Stimulated activated CD4-positive, alpha-beta T cell treated with anti-CD3 and anti-CD28 coated beads, Interleukin-15, amount 100 ng/mL, for 48 hours (primary cell): ENCODE results near the gene STK38L.
A peak's percentile ranks its signal among the peaks of the same experiment; 100 is the strongest.

Source experiments
- DNase-seq, 2 donors: peaks; one replicate each; pipeline ENCODE4 v3.0.0-alpha.2; 2020; ENCODE audit warnings: low read depth in 2 of 2

STK38L gene

DNA sequence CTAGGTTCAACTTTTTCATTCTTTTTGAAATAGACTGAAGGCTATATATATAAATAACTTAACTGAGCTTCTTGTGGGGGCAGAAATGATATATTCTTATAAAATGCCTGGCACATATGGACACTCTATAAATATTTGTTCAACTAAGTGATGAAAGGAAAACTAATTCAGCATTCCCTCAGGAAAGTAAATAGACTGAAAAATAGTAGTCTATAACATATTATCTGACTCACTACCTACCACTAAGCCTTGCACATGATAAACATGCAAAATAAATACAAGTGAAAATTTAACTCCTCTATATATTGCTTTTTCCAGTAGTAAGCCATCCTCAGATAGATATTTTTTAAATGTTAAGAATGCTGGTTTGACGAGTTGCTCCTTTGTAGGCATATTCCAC, 72.9 kb downstream of the STK38L start:
- DNase-seq: no peak

DNA sequence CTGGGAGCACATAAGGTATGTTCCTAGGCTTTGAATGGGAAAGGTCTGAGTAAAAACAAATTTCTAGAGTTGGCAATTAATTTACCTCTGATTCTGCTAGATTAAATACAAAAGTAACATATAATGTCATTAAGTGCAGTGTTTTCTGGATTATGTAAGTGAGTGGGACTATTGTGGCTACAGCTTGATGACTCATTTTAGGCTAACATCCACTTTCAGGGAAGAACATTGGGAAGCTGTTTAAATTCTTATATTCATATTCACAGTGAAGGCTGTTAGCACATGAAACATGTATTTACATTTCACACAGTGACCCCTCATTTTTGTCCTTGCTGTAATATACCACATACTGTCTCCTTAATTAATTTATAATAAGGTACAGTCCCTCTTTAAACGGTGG, 75.3 kb downstream of the STK38L start:
- DNase-seq: no peak

DNA sequence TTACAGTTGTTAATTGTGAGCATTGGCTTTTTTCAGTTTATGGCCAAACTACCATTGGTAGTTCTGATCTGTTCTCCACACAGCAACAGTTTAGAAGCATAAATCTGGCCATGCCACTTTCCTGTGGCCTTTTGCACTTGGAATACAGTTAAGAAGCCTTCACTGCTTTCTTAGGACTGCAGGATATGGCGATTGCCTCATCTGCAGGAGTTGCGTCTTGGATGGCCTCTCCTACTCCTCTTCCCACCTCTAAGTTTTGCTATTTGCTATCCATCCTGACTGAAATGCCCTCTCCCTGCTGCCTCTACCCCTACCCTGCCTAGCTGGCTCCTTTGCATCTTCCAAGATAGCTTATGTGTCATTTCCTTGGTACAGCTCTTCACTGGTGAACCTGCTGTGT, 75.8 kb downstream of the STK38L start:
- no peak for DNase-seq

DNA sequence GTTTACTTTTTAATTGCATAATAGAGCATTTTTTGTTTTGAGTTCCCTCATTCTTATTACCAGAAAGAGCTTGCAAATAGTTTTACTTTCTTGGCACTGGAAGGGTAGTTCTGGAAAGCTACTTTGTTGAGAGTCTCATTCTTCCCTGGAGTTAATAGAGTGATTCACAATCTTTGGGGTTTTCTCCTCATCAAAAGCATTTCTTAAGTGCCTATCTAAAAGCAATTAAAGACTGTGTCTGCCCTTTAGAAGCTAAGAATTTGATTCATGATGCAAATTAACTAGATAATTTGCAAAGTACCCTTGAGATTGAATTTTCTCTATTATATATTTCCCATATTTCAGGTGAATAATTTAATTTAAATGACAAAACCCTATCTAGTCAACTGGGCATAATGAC, 80.4 kb downstream of the STK38L start:
- DNase-seq: no peak

DNA sequence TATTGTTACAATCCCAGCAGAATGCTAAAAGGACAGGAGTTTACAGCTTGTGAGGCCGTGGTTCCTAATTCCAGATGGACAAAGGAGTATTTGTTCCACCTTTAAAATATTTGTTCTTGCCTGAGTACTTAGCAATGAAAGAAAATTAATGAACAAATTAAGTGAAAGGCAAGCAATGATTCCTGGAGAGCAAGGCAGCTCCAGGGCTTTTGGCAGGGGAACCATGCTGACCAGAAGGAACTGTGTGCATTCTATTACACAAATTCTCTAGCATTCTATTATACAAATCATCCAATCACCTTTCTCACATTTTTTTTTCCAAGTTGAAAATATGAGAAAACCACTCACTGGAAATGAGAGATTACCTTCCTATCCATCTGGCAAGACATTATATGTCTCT, 86.8 kb downstream of the STK38L start:
- no peak for DNase-seq

DNA sequence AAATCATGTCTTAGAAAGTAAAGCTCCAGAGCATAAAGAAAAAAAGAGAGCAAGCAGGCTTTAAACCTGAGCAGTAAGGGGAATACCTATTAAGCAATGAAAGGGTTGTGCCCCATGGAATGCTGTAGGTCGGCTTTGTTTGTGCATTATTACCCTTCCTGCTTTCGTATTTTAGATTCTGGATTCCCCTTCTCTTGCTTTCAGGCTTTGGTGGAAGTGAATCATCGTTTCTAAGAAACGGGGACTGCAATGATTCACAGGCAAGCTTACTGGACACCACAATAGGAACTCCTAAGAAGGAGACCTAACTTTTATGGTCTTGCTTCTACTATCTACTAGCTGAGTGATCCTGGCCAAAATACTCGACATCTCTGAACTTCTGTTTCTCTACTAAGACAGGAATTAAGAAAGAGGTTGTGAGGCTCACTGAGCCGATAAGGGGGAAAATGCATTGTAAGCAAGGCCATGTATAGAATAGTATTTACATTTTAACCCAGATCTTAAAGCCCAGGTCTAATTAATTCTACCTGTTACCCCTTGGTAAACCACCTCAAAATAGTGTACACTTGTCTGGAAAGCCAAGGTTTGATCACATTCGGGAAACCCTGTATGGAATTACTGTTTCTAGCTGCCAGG, 87.3 kb downstream of the STK38L start:
- peak in 1 of 2 donors; percentile 11 for DNase-seq

DNA sequence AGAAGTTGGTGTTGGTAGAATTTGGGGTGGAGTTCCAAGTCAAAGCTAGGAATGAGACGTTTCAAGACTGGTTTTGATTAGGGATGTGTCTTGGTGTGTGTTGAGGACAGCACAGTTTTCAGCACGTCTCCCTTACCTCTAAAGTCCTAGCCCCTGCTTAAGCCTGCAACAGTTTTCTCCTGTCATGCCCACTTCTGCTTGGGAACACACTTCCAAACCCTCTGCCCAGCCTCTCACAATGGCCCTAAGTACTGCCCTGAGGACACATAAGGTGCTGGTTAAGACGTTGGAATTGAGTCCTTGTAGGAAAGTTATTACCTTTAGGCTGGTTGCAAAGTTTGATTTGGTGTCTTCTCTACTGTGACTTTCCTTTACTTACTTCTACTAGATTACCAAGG, 87.8 kb downstream of the STK38L start:
- no peak for DNase-seq

DNA sequence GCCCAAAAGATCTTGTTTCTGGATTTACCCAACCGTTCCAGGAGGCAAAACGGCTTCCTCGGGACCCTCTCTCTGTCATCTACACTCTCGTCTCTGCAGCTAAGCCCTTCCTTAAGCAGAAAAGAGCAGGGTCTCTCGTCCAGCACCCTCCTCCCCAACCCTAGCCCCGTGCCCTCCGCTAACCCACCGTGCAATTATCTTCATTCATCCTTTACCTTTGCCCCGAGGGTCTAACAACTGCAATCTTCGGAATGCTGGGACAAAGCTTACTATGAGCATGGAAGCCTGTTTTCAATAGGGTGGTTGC, 88.3 kb downstream of the STK38L start:
- DNase-seq: no peak

DNA sequence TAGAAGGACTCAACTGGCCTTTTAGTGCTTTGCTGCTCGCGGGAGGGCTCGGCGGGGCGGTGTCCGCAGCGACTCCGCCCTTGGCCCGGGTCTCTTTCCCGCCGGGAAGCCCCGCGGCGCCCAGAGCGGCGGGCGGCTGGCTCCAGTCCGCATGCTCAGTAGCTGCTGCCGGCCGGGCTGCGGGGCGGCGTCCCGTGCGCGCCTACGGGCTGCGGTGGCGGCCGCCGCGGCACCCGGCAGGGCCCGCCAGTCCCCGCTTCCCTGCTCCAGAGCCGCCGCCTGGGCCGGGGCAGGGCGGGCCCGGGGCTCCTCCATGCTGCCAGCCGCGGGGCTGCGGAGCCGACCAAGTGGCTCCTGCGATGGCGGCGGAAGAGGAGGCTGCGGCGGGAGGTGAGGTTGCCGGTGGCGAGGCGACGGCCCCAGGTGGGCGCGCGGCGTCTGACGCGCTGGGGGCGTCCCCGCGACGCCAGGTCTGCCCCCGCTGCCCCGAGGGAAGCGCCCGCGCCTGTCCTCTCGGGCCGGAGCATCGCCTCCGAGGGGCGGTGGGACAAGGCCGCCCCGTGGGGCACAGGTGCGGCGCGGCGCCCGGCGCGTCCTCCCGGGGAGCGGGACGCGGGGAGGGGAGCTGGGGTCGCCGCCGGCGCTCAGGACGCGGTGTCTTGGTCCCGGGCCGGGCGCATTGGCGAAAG, 88.8 kb downstream of the STK38L start, which contains the start of gene BMAL2:
Gene BMAL2, plus strand, starts transcription at position 123 of the 689 bp plus-strand sequence. Its CDS starts 237 bp downstream, at position 360.
- DNase-seq: peak in 1 of 2 donors; percentile 13

DNA sequence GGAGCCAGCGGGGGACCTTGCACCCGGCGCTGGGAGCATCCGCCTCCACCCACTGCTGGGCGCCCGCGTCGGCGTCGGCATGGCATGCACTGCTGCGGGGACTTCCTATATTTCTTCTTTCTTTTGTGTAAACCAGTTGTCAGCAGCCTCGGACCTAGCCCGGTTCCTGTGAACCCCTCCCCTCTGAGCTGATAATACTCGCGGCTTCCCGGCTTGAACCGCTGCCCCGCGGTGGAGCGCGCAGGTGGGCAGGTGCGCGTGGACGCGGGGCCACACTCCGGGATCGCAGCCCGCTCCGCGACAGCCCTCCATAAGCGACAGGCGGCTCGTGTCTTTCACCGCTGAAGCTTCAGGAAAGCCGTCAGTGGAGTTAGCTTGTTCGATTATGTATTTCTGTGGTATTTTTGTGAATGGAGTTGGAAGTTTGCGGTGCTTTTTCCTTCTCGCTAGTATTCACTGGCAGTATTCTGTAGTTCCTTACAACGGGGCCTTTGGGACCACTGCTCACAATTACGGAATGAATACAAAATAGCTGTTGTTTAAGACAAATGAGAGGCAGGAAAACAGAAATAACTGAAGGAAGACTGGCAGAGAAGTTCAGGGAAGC, 89.4 kb downstream of the STK38L start:
- DNase-seq: peak; percentile 14 to 19

DNA sequence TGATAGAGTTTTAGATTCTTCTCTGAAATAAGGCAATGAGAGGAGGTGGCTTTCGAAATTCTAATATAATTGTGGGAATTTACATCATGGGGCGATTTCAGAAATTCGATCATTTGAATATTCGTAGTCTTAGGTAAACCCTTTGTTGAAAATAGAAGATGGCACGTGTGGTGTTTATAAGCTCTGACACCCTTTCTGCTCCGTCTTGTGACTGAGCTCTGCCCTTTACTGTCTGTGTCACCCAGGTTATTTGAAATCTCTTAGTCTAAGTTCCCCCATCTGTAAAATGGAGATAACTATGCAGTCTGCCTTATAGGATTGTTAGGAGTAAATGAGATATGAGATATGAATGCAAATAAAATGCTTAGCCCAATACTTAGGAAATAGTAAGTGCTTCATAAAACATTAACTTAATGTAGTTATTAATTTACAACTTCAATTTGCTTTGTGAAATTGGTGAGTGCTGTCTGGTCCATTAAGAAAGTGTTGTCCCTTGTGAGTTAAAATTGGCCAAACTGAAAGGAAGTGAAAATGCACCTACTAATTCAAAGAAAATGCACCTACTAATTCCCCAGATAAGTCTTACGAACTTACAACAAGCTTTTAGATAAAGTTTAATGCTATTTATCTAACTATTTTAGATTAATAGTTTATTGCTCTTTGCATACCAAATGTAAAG, 90.1 kb downstream of the STK38L start:
- no peak for DNase-seq

DNA sequence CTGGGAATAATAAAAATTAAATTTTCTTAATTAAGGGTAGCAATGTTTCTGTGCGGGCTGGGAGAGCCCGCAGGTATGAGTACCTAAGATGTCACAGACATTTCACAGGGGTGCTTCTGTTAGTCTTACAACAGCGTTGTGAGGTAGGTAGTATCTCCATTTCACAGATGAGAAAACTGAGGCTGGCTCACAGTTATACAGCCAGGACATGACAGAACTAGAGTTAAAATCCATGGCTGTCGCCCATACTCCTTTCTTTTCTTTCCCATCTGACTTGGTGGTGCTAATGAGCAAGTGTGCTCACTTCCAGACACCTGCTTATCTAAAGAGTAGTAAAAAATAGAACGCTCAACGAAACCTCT, 90.6 kb downstream of the STK38L start:
- DNase-seq: no peak

DNA sequence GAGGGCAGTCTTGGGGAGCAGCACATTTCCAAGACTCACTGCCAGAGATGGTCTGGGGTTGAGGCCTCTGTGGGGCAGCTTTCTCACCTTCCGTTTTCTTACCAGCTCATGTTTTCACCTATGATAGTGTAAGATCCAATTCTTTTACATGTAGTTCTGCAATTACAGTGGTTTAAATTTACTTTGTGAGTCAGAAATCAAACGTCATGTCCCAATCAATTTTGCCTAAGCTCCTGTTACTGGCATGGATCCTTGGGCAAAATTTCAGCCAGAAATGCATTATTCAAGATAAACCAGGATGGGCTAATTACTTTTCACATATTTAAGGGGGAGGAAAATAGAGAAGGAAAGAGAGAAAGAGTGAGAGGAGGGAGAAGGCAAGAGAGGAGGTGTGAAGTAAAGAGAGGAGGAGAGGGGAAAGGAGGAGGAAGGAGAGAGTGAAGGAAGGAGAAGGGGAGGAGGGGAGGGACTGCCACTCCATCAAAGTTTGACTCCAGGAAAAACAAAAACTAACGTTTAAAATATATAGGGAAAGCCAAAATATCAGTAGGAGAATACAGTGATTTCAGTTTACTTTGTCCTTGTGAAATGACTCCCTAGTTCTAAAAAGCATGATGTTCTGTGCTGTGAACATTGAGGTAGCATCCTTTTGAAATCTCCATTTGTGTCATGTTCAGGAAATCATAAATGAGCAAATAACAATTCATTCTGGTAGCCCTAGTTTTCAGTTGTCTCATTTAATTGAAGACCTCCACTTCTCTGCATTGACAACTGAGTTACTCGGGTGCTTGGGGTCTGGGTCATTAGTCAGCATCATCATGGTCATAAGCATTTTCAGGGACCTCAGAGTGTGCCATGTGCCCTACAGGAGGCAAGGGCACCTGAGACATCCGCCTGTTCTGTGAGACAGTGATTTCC, 91.5 kb downstream of the STK38L start:
- DNase-seq: no peak

DNA sequence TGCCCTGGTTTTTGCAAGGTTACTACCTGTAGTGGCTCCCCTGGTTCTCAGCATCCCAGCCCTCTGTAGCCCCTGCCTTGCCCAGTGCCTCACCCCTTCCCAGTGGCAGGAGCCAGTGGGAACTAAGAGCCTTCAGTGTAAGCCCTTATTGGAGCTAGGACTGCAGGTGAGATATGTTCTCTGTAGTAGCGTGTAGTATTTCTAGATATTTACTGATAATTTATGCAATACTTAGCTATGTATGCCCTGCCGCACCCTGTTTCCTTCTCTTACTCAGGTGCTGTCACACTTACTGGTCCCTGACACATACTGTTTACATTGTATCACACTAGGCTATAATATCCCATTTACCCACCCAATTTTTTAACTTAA, 92.2 kb downstream of the STK38L start:
- DNase-seq: no peak

DNA sequence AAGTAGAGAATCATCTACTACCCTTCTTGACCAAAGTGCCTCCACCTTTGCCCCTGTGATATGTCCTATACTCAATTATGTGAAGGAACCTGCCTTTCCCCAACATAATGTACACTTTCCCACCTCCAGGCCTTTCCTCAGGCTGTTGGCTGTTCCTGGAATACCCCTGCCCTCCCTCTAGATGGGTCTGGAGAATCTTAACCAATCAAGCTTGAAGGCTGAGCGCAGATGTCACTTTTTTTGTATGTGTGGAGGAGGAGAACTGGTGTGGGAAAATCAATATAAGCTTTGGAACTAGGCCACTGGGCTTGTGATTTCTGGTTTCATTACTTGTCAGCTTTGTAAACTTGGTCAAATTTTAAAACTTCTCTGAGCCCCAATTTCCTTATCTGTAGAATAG, 93.3 kb downstream of the STK38L start:
- DNase-seq: no peak

DNA sequence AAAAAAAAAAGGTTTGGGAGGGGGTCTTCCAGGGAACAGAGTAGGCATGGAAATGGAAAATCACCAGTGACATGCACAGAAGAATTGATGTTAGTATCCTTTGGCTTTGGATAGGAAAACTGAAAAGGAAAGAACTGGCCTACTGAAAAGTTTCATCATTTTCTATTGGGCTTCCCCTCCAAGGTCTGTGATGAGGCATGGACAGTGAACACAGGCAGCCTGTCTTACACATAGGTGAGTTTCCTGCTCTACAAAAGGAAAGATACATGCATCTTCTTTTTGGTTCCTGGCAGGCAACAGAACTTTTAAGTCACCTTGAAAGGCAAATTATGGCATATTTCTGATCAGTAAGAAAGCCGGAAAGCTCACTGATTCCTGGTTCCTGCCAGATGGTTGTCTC, 94.4 kb downstream of the STK38L start:
- DNase-seq: no peak

DNA sequence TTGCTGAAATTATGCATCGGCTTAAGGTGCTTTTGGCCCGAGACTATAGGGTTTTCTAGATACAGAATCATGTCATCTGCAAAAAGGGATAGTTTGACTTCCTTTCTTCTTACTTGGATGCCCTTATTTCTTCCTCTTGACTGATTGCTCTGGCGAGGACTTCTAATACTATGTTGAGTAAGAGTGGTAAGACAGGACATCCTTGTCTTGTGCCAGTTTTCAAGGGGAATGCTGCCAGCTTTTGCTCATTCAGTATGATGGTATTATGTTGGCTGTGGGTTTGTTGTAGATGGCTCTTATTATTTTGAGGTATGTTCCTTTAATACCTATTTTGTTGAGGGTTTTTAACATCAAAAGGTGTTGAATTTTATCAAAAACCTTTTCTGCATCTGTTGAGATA, 96.9 kb downstream of the STK38L start:
- DNase-seq: no peak

DNA sequence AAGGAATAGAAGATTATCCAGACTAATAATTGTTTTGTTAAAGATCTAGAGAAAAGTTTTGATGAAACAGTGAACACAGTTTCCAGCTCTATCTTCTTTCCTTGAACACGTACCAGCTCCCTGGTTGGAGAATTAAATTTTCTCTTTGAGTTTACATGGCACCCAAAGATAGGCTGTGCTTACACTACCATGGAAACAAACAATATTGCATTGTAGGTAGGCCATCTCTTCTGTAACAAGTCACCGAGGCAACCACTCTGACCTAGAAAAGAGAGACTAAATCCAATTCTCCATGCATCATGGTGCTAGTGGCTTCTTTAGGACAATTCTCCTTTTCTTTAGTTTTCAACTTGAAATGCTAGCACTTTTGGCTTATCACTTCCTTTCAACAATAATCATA, 98.5 kb downstream of the STK38L start:
- no peak for DNase-seq

DNA sequence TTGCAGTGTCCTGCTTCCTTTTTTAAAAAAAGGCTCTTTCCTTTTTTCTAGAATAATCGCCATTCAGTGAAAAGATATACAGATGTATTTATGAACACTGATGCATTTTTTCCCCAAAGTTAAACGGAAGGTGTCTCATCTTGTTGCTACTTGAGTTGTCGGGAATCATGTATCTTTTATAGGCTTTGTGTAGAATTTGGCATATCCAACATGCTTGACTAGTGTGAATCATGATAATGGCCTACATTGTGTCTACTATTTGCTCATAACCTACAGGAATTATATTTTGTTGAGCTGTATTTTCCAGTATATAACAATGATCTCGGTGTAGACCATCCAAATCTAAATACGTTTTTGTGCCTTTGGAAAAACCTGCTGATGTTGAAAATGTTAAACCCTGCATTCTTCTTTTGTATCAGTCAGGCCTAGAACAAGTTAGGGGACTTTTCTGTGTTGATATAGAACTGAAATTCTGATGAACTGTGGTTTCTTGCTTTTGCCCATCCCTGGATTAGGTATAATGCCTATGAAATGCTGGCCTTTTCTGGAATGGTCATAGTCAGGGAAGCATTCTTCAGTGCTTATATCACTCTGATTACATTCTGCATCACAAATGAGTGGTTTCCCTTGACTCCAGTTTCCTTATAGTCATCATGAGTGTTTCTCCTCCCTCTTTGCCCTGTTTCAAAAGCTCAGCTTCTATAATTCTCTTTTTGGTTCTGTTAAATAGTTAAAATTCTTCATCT, 99.3 kb downstream of the STK38L start:
- DNase-seq: no peak

DNA sequence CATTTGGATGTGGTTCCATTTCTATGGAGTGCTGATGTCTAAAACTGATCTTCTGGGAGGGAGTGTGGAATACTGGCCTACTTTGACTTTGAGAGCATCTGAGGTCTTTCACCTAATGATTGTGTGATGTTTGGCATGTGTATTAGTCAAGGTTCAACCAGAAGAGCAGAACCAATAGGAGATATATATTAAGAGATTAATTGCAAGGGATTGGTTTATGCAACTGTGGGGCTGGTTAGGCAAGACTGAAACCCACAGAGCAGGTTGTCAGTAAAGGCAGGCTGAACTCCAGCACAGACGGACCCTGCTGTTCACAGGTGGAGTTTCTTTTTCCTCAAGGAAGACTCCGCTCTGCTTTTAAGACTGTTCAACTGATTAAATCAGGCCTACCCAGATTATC, 100.2 kb downstream of the STK38L start:
- no peak for DNase-seq

DNA sequence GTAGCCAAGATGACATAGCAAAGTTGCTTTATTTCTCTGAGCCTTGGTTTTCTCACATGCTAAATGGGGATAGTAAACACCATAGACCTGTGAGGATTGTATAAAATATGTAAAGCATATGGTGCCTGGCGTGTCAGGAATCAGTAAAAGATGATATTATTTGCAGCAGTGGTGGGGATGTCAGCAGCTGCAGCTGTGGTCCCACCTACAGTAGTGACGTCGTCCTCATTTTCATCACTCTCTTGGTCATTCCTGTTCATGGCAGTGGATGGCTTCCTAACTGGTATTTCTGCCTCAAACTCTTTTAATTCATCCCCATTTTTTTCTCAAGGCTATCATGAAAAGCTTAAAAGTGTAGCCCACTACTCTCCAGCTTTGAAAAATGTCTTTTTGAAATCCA, 100.7 kb downstream of the STK38L start:
- DNase-seq: no peak
